Fibroblast of villous mesenchyme (primary cell): Measurements from ENCODE around the gene ZNF581. TPM values are rescaled to one million over a fixed set of nuclear protein-coding genes. Genes with fewer than 3 reads are reported as not detected.

Source experiments
- DNase-seq: peaks from one replicate; pipeline ENCODE4 v3.0.0-alpha.2; 2010; ENCODE audit warnings: low read depth
- H3K4me3 ChIP-seq: 2 replicates; pipeline ENCODE4 v1.5.1; 2011; ENCODE audit warnings: low read depth, mild to moderate bottlenecking, low read length
- CTCF ChIP-seq: IDR thresholded peaks from 2 replicates; pipeline ENCODE4 v1.5.1; 2012; ENCODE audit warnings: low read depth, mild to moderate bottlenecking, low read length; ENCODE audit not compliant: insufficient read depth
- total RNA-seq: library from RNA; depleted of rRNA; stranded (reverse); fragments of >200 nt; gene quantifications from 2 replicates; pipeline ENCODE4 v1.2.3, GENCODE V29; 2012

The ZNF581 gene
- total RNA-seq, 1 donor, result 13.0 TPM

- no peak for TF ChIP-seq CTCF
Observed at GRCh38 chr19:55666343-55667005, 23.0 kb downstream of the ZNF581 start.

GRCh38 chr19:55667006-55667381, 23.5 kb downstream of the ZNF581 start:
- DNase-seq, result no peak
- TF ChIP-seq CTCF, result no peak
- no peak overlapping the region for H3K4me3 ChIP-seq

More at GRCh38 chr19:55666343-55667005, 23.0 kb downstream of the ZNF581 start:
- no peak for DNase-seq
- no peak overlapping the region for H3K4me3 ChIP-seq

- no peak for DNase-seq
- TF ChIP-seq CTCF, result no peak
- H3K4me3 ChIP-seq, result no peak overlapping the region
Observed at GRCh38 chr19:55667511-55667910, 24.1 kb downstream of the ZNF581 start.

GRCh38 chr19:55667958-55668357, 24.5 kb downstream of the ZNF581 start:
- no peak for DNase-seq
- no peak for TF ChIP-seq CTCF
- no peak overlapping the region for H3K4me3 ChIP-seq

- no peak for DNase-seq
- no peak overlapping the region for H3K4me3 ChIP-seq
- no peak for TF ChIP-seq CTCF
Observed at GRCh38 chr19:55668603-55669348, 25.3 kb downstream of the ZNF581 start.

GRCh38 chr19:55669418-55670279, 26.2 kb downstream of the ZNF581 start:
- no peak overlapping the region for H3K4me3 ChIP-seq

More at GRCh38 chr19:55669418-55670279, 26.2 kb downstream of the ZNF581 start:
- TF ChIP-seq CTCF, result no peak
- no peak for DNase-seq
